ENCODE measurements around the gene BNC2. TPM values are rescaled to one million over a fixed set of nuclear protein-coding genes. Genes with fewer than 3 reads are reported as not detected.

BNC2 gene
- total and polyA plus RNA-seq, 2 of the 4 experiments (the other 2 are of a cell fraction): 15.5 to 45.2 TPM

DNA sequence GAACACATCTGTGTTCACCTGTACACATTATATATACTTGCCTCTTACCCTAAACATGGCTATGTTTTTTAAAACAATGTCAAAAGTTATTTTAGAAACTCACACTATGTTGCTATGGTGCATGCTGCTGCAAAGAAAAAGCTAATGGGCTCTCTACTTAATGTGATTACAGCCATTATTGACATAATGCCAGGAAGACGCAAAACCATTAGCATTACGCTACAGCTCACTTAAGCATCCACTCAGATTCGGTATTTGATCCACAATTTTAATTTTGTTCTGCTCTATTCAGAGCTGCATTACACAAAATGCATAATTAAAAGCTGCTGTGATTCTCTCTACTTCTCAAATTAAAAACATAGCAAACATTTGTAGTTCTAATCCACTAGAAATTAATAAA is 395.2 kb downstream of the BNC2 start:
- no peak overlapping the region for H3K4me3 ChIP-seq (ENCODE audit: insufficient read depth, low read depth, low read length)
- dilution Hi-C loops (cut with HindIII; ENCODE audit: low sequenced_read_pairs, unreplicated experiment): no loop called here
- no peak overlapping the region for H4K8ac ChIP-seq (ENCODE audit: low read depth in 2 of 2, low read length in 2 of 2)
- no peak for DNase-seq
- intact Hi-C loops (cut with micrococcal nuclease): no loop called here
- H4K91ac ChIP-seq (ENCODE audit: insufficient read depth, low read depth, low read length): no peak overlapping the region
- no peak overlapping the region for H3K18ac ChIP-seq (ENCODE audit: low read depth, low read length)
- no peak overlapping the region for H2BK20ac ChIP-seq (ENCODE audit: low read depth, low read length)
- in situ Hi-C loops (cut with MboI; ENCODE audit: low sequenced_read_pairs): loop anchor here (25.0 kb wide), 1 partner anchor 987 kb away; no protein-coding TSS in a partner anchor
- H3K9ac ChIP-seq (ENCODE audit: low read depth, low read length): no peak overlapping the region
- BruUV-seq (replicated peaks): no TSS peak
- peaks cover 7 to 9% of the 10 kb centered on the region in 2 experiments; a peak in 3 of 4 replicates for H3K79me1 ChIP-seq (ENCODE audit: low read depth in 1 of 2, low read length in 2 of 2)
- no peak for ATAC-seq (ENCODE audit: low read depth)
- no peak overlapping the region for H4K5ac ChIP-seq (ENCODE audit: low read depth, low read length)
- no peak overlapping the region for H3K56ac ChIP-seq (ENCODE audit: extremely low read depth, insufficient read depth, low read length)
- no peak overlapping the region for H2AK9ac ChIP-seq (replicated peaks; ENCODE audit: low read depth, low read length, poor library complexity)
- H4K20me1 ChIP-seq (ENCODE audit: insufficient read depth, low read length): no peaks in the 10 kb centered on the region
- CTCF ChIA-PET: no interaction called here
- H2BK5ac ChIP-seq (ENCODE audit: low read depth, low read length, poor library complexity, severe bottlenecking): no peak overlapping the region
- no peaks in the 10 kb centered on the region for H3K4me1 ChIP-seq (ENCODE audit: control insufficient read depth, insufficient read depth, low read length)
- POLR2A ChIA-PET (ENCODE audit: unreplicated experiment): no interaction called here
- H3K23ac ChIP-seq (ENCODE audit: low read depth, low read length): no peak overlapping the region
- H3K9me1 ChIP-seq (ENCODE audit: insufficient read depth, low read length): no peaks in the 10 kb centered on the region
- no peak for TF ChIP-seq SMC3 (IDR thresholded peaks at IDR 0.05; ENCODE audit: low read depth, low read length)
- no peak for TF ChIP-seq NFE2L2 (IDR thresholded peaks at IDR 0.05; ENCODE audit: low read depth, low read length)
- no peak for TF ChIP-seq CEBPB (IDR thresholded peaks at IDR 0.05; ENCODE audit: low read depth, low read length)
- no peak for TF ChIP-seq MAFK (IDR thresholded peaks at IDR 0.05; ENCODE audit: low read depth, low read length)
- no peak for TF ChIP-seq RCOR1 (IDR thresholded peaks at IDR 0.05; ENCODE audit: insufficient replicate concordance, low read length)
- TF ChIP-seq CHD1 (IDR thresholded peaks at IDR 0.05; ENCODE audit: low read depth, low read length): no peak
- TF ChIP-seq, protein P1, sequence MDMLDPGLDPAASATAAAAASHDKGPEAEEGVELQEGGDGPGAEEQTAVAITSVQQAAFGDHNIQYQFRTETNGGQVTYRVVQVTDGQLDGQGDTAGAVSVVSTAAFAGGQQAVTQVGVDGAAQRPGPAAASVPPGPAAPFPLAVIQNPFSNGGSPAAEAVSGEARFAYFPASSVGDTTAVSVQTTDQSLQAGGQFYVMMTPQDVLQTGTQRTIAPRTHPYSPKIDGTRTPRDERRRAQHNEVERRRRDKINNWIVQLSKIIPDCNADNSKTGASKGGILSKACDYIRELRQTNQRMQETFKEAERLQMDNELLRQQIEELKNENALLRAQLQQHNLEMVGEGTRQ (IDR thresholded peaks at IDR 0.05; ENCODE audit: low read depth, low read length): no peak
- TF ChIP-seq MXI1 (IDR thresholded peaks at IDR 0.05; ENCODE audit: borderline replicate concordance, low read depth, low read length): no peak
- TF ChIP-seq BHLHE40 (IDR thresholded peaks at IDR 0.05; ENCODE audit: low read depth, low read length): no peak
- no peak for TF ChIP-seq RAD21 (IDR thresholded peaks at IDR 0.05; ENCODE audit: low read length)
- TF ChIP-seq, protein P2, sequence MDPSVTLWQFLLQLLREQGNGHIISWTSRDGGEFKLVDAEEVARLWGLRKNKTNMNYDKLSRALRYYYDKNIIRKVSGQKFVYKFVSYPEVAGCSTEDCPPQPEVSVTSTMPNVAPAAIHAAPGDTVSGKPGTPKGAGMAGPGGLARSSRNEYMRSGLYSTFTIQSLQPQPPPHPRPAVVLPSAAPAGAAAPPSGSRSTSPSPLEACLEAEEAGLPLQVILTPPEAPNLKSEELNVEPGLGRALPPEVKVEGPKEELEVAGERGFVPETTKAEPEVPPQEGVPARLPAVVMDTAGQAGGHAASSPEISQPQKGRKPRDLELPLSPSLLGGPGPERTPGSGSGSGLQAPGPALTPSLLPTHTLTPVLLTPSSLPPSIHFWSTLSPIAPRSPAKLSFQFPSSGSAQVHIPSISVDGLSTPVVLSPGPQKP (IDR thresholded peaks at IDR 0.05; ENCODE audit: borderline replicate concordance, low read depth, low read length): no peak
- no peak for TF ChIP-seq RFX5 (IDR thresholded peaks at IDR 0.05; ENCODE audit: low read depth, low read length)
- TF ChIP-seq MAZ (IDR thresholded peaks at IDR 0.05; ENCODE audit: borderline replicate concordance, low read depth, low read length): no peak
- TF ChIP-seq POLR2A (IDR thresholded peaks at IDR 0.05; ENCODE audit: low read depth, low read length): no peak
- no peak for TF ChIP-seq FOS (IDR thresholded peaks at IDR 0.05; ENCODE audit: low read depth, low read length)
- TF ChIP-seq, protein P3, sequence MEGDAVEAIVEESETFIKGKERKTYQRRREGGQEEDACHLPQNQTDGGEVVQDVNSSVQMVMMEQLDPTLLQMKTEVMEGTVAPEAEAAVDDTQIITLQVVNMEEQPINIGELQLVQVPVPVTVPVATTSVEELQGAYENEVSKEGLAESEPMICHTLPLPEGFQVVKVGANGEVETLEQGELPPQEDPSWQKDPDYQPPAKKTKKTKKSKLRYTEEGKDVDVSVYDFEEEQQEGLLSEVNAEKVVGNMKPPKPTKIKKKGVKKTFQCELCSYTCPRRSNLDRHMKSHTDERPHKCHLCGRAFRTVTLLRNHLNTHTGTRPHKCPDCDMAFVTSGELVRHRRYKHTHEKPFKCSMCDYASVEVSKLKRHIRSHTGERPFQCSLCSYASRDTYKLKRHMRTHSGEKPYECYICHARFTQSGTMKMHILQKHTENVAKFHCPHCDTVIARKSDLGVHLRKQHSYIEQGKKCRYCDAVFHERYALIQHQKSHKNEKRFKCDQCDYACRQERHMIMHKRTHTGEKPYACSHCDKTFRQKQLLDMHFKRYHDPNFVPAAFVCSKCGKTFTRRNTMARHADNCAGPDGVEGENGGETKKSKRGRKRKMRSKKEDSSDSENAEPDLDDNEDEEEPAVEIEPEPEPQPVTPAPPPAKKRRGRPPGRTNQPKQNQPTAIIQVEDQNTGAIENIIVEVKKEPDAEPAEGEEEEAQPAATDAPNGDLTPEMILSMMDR (conservative IDR thresholded peaks at IDR 0.05; ENCODE audit: low read depth, low read length): no peak
- no peaks in the 10 kb centered on the region for H3K27me3 ChIP-seq (ENCODE audit: control insufficient read depth, insufficient read depth, low read length)
- no peak overlapping the region for H2BK120ac ChIP-seq (ENCODE audit: low read depth, low read length)
- no peak overlapping the region for H2AFZ ChIP-seq (replicated peaks; ENCODE audit: low read length, poor library complexity)
- no peaks in the 10 kb centered on the region for H3K9me3 ChIP-seq (ENCODE audit: control insufficient read depth, insufficient read depth, low read length)
- no peak overlapping the region for H2AK5ac ChIP-seq (ENCODE audit: low read depth, low read length)
- H3K4me2 ChIP-seq (ENCODE audit: low read depth, low read length): no peak overlapping the region
- peaks cover 8% of the 10 kb centered on the region for H3K36me3 ChIP-seq (ENCODE audit: control insufficient read depth, insufficient read depth, low read length)
- WGBS, 2 experiments (ENCODE audit: extremely low coverage in 2 of 2, insufficient read length in 1 of 2): 100% methylated on average over 3 of the region's 3 CpGs; no CpG with 5 or more reads in 1 of the 2 experiments
- no peak overlapping the region for H2BK15ac ChIP-seq (ENCODE audit: low read depth, low read length)
- no peak overlapping the region for H3K4ac ChIP-seq (ENCODE audit: low read depth, low read length)
- no peak overlapping the region for H3K27ac ChIP-seq (ENCODE audit: insufficient read depth, low read length)
- H3K14ac ChIP-seq (replicated peaks; ENCODE audit: low read depth, low read length): no peak overlapping the region
